ENCODE measurements around the gene BMPR2.
"Not testable (repeated sequence)": the region's sequence is repeated elsewhere in the genome, so short reads cannot be mapped to it uniquely, and the experiment has no call there.

The BMPR2 gene

DNA sequence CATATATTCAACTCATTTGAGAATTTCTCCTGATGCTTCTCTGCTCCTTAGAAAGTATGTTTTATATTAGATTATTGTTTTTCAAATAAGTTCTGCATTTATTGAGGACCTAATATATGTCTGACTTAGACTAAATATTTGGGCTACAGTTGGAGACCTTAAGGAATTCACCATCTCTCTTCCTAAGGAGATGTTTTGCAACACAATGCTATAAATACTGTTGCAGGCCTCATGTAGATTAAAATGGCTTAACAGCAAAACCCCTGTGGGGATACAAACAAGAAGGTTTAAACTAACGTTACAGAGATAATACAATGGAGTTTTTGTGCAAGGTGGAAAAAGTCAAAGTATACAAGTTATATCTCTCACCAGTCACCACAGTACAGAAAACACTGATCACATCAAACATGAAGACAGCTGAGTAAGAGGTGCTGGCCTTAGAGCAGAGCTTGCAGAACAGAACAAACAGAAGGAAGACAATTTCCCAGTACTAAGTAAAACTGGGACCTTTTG, 20.1 kb upstream of the BMPR2 start:
- H3K9me3 ChIP-seq: no peaks in the 10 kb centered on the region
- no peaks in the 10 kb centered on the region for H3K27me3 ChIP-seq
- H3K9ac ChIP-seq: no peak overlapping the region
- no peak overlapping the region for H3K4me3 ChIP-seq
- H3K27ac ChIP-seq: no peak overlapping the region
- no peaks in the 10 kb centered on the region for H3K36me3 ChIP-seq
- H3K4me2 ChIP-seq: no peak overlapping the region
- no peak for TF ChIP-seq Cebpa-rat (IDR thresholded peaks at IDR 0.05)
- H3K4me1 ChIP-seq: no peaks in the 10 kb centered on the region
- H4K20me1 ChIP-seq: no peaks in the 10 kb centered on the region

DNA sequence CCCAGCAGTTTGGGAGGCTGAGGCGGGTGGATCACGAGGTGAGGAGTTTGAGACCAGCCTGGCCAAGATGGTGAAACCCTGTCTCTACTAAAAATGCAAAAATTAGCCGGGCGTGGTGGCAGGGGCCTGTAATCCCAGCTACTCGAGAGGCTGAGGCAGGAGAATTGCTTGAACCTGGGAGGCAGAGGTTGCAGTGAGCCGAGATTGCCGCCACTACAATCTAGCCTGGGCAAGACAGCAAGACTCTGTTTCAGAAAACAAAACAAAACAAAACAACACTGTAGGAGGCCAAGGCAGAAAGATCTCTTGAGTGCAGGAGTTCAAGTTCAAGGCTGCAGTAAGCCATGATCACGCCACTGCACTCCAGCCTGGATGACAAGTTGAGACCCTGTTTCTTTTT, 17.2 kb upstream of the BMPR2 start:
- H3K27me3 ChIP-seq, H4K20me1 ChIP-seq, H3K4me3 ChIP-seq, H3K9me3 ChIP-seq, H3K9ac ChIP-seq, H3K36me3 ChIP-seq, H3K4me1 ChIP-seq, H3K4me2 ChIP-seq, H3K27ac ChIP-seq: not testable (repeated sequence)

DNA sequence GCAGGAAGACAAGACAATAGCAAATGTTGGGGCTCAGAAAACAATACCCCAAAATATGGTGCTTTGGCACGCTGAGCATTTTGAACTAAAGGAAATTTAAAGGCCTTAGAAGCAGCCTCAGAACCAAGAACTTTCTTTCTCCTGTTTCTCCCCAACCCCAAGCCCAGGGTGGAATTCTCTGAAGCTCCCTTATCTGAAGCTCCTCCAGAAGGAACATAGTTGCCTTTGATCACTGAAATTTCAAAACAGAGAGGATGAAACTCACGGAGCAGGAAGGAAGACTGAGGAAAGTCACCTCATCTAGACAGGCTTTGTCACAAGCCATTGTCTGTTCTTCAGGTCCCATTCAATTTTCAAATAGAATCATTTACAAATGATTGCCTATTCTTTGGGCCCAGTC, 15.5 kb upstream of the BMPR2 start:
- no peak for TF ChIP-seq Cebpa-rat (IDR thresholded peaks at IDR 0.05)
- Histone ChIP-seq H4K20me1 (no peaks in the 10 kb centered on the region), H3K27ac (no peak overlapping the region), H3K4me1 (no peaks in the 10 kb centered on the region), H3K9ac (no peak overlapping the region), H3K4me3 (no peak overlapping the region), H3K4me2 (no peak overlapping the region), H3K36me3 (no peaks in the 10 kb centered on the region), H3K9me3 (no peaks in the 10 kb centered on the region), H3K27me3 (no peaks in the 10 kb centered on the region)

DNA sequence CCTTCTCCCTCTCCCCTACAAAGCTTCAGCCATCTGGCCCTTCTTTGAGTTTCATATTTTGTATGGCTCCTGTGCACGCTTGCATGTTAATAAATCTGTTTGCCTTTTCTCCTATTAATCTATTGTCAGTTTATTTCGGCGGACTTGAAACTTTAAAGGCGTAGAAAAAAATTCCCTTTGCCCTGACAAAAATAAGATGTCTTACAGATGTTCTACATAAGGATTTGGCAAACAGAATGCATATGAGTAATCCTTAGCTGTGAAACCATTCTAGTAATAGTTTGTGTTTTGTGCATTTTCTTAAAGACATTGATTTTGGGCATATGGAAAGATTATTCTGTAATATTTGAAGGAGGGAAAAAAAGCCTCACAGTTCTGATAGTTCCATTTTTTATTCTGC, 15.0 kb upstream of the BMPR2 start:
- no peak overlapping the region for H3K4me3 ChIP-seq
- H3K4me2 ChIP-seq: no peak overlapping the region
- no peaks in the 10 kb centered on the region for H3K36me3 ChIP-seq
- no peaks in the 10 kb centered on the region for H4K20me1 ChIP-seq
- TF ChIP-seq Cebpa-rat (IDR thresholded peaks at IDR 0.05): no peak
- H3K27ac ChIP-seq: no peak overlapping the region
- no peak overlapping the region for H3K9ac ChIP-seq
- no peaks in the 10 kb centered on the region for H3K9me3 ChIP-seq
- no peaks in the 10 kb centered on the region for H3K27me3 ChIP-seq
- H3K4me1 ChIP-seq: no peaks in the 10 kb centered on the region

DNA sequence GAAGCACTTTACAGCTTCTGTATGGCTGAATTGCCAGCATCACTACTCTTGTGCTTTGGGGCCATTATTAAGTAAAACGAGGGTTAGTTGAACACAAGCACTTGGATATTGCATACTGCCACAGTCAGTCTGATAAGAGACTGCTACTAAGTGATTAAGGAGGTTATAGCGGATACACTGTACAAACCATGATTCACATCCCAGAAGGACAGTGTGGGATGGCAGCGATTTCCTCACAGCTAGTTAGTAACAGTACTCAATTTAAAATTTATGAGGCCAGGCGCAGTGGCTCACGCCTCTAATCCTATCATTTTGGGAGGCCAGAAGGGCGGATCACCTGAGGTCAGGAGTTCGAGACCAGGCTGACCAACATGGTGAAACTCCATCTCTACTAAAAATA, 2.6 kb upstream of the BMPR2 start:
- Histone ChIP-seq H3K9me3 (no peaks in the 10 kb centered on the region), H3K9ac (no peak overlapping the region), H3K36me3 (no peaks in the 10 kb centered on the region), H3K4me1 (peaks cover 19% of the 10 kb centered on the region), H3K4me2 (no peak overlapping the region), H3K27me3 (peaks cover 34% of the 10 kb centered on the region), H3K4me3 (no peak overlapping the region), H4K20me1 (peaks cover 21% of the 10 kb centered on the region), H3K27ac (no peak overlapping the region)
- no peak for TF ChIP-seq Cebpa-rat (IDR thresholded peaks at IDR 0.05)

DNA sequence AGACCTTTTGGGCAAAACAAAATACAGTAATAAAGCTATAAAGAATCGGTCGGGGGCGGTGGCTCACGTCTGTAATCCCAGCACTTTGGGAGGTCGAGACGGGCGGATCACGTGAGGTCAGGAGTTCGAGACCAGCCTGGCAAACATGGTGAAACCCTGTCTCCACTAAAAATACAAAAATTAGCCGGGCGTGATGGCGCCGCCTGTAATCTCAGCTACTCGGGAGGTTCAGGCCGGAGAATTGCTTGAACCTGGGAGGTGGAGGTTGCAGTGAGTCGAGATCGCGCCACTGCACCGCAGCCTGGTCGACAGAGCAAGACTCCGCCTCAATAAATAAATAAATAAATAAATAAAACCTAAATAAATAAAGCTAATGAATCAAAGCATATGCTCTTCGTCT, 1.7 kb upstream of the BMPR2 start:
- not testable (repeated sequence) for H3K36me3 ChIP-seq, H3K9me3 ChIP-seq, H3K27ac ChIP-seq
- Histone ChIP-seq H3K27me3 (peaks cover 43% of the 10 kb centered on the region), H3K4me2 (0 out of 2 replicates have a peak overlapping the region, but pooled peaks have one; percentile 87), H3K4me1 (peaks cover 19% of the 10 kb centered on the region), H4K20me1 (peaks cover 30% of the 10 kb centered on the region), H3K4me3 (peak overlapping the region; percentile 83; the same call in 1 of the 2 replicates), H3K9ac (0 out of 2 replicates have a peak overlapping the region, but pooled peaks have one; percentile 87)

DNA sequence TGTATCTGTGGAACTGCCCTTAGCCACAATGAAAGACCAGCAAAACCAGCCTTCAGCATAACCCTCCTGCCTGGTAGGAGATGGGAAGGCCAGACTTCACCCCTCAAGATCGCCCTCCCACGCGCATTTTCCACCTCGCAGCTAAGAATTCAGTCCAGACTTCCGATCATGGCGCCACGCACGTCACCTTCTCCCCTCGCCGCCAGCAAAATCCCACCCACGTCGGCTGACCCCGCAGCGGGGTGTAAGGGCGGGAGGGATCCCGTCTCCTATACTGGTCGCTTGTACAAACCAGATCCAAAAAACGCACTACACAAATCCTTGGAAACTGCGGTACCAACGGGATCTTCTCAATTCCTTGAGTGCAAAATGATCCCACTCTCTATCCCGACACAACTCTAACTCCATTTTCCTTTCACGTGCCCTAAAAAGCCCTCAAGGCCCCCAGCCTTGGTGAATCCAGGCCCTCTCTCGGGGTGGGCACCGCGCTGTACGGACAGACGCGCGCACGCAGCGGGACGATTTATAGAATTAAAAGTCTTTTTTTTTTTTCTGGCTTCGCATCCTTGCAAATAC, 1.0 kb upstream of the BMPR2 start:
- Histone ChIP-seq H3K36me3 (no peaks in the 10 kb centered on the region), H3K4me2 (peak overlapping the region; percentile 87), H3K9me3 (no peaks in the 10 kb centered on the region), H3K27ac (peak overlapping the region; percentile 86), H4K20me1 (peaks cover 37% of the 10 kb centered on the region), H3K9ac (peak overlapping the region; percentile 87), H3K27me3 (peaks cover 49% of the 10 kb centered on the region), H3K4me3 (peak overlapping the region; percentile 83), H3K4me1 (peaks cover 19% of the 10 kb centered on the region)
- no peak for TF ChIP-seq Cebpa-rat (IDR thresholded peaks at IDR 0.05)

DNA sequence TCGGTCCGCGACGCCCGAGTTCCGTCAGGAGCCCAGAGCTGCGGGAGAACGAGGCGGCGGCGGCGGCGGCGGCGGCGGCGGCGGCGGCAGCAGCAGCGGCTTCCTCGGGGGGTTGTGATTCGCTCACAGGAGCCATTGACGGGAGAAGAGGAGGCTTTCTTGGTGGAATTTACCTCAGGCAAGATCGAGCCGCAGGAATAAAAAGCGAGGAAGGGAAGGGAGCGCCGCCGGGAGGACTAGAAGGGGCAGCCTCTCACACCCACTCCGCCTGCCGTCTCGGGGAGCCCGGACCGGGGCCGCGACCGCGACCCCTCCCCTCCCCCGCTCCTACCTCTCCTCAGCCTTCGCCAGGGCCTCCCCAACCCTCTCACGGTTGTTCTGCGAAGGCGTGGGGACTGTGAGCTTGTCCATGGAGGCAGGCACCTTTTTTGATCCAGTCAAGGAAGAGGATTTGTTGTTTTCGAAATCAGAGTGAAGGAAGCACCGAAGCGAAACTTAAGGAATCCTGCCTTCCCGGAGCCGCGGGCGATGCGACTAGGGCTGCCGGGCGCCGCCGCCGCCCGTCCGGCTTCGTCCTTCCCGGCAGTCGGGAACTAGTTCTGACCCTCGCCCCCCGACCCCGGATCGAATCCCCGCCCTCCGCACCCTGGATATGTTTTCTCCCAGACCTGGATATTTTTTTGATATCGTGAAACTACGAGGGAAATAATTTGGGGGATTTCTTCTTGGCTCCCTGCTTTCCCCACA, 506 bp downstream of the BMPR2 start:
- Histone ChIP-seq H3K36me3 (no peaks in the 10 kb centered on the region), H3K27me3 (peaks cover 49% of the 10 kb centered on the region), H3K9me3 (no peaks in the 10 kb centered on the region), H4K20me1 (peaks cover 41% of the 10 kb centered on the region), H3K4me2 (peak overlapping the region; percentile 87), H3K9ac (peak overlapping the region; percentile 87), H3K4me3 (peak overlapping the region; percentile 83), H3K27ac (peak overlapping the region; percentile 79), H3K4me1 (peaks cover 19% of the 10 kb centered on the region)
- TF ChIP-seq Cebpa-rat (IDR thresholded peaks at IDR 0.05): no peak

DNA sequence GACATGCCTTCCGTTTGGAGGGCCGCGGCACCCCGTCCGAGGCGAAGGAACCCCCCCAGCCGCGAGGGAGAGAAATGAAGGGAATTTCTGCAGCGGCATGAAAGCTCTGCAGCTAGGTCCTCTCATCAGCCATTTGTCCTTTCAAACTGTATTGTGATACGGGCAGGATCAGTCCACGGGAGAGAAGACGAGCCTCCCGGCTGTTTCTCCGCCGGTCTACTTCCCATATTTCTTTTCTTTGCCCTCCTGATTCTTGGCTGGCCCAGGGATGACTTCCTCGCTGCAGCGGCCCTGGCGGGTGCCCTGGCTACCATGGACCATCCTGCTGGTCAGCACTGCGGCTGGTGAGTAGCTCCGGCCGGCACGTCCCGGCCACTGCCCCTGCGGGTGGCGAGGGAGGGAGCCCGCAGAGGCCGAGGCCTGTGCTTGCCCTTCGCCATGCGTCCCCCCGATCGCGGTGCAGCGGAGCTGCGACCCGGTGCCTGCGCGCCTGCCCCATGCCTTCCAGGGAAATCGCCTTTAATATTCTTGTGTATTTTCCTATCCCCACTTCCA, 1.2 kb downstream of the BMPR2 start:
- Histone ChIP-seq H3K36me3 (no peaks in the 10 kb centered on the region), H3K27ac (peak overlapping the region; percentile 79), H3K4me1 (peaks cover 19% of the 10 kb centered on the region)

DNA sequence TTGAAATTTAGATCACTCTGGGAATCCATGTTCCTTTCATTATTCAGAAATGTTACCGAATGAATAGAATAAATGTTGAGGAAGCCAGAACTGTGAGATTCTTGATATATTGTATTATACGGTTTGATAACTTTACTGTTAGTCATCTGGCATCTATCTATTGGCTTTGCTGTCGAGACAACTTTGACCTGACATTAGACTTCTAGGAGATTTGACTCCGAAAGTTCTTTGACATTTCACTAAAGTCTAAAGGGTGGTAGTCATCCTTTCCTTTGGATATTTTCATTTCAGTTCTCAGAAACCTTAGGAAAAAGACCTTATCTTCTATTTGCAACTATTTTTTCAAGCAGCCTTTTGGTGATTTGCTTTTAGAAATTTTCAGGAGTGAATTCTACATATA, 1.9 kb downstream of the BMPR2 start:
- Histone ChIP-seq H4K20me1 (peaks cover 47% of the 10 kb centered on the region), H3K27ac (no peak overlapping the region), H3K9me3 (no peaks in the 10 kb centered on the region), H3K27me3 (peaks cover 49% of the 10 kb centered on the region), H3K4me2 (peak overlapping the region; percentile 87), H3K9ac (peak overlapping the region; percentile 87), H3K4me3 (peak overlapping the region; percentile 83), H3K36me3 (no peaks in the 10 kb centered on the region), H3K4me1 (peaks cover 19% of the 10 kb centered on the region)
- TF ChIP-seq Cebpa-rat (IDR thresholded peaks at IDR 0.05): no peak

More for the DNA sequence above, 1.2 kb downstream of the BMPR2 start:
- no peak for TF ChIP-seq Cebpa-rat (IDR thresholded peaks at IDR 0.05)
- H4K20me1 ChIP-seq: peaks cover 46% of the 10 kb centered on the region
- peak overlapping the region; percentile 83 for H3K4me3 ChIP-seq
- H3K4me2 ChIP-seq: peak overlapping the region; percentile 87
- peak overlapping the region; percentile 87 for H3K9ac ChIP-seq
- no peaks in the 10 kb centered on the region for H3K9me3 ChIP-seq
- H3K27me3 ChIP-seq: peaks cover 49% of the 10 kb centered on the region
